DOHH2 (cell line): ENCODE results near the gene TMEM272.

Experiments
- H3F3A ChIP-seq: fragments of 200-600 bp; sonication (generic), shearing (Covaris generic); 2 replicates; pipeline ENCODE4 v1.6.0; 2016; ENCODE audit warnings: antibody characterized with exemption, mild to moderate bottlenecking; ENCODE audit not compliant: control insufficient read depth, insufficient read depth
- H3K27ac ChIP-seq: fragments of 200-600 bp; sonication (generic); 2 replicates; pipeline ENCODE4 v1.5.1; 2014; ENCODE audit warnings: low read depth, mild to moderate bottlenecking, low read length, moderate library complexity
- H3K27me3 ChIP-seq: fragments of 200-600 bp; sonication (generic); 2 replicates; pipeline ENCODE4 v1.6.1; 2014; ENCODE audit warnings: mild to moderate bottlenecking, low read length, mixed read lengths; ENCODE audit not compliant: control insufficient read depth
- H3K36me3 ChIP-seq: fragments of 200-600 bp; sonication (generic); 2 replicates; pipeline ENCODE4 v1.6.1; 2014; ENCODE audit warnings: mild to moderate bottlenecking, low read length, moderate library complexity, mixed read lengths; ENCODE audit not compliant: control insufficient read depth
- H3K4me1 ChIP-seq: fragments of 200-600 bp; sonication (generic); 2 replicates; pipeline ENCODE4 v1.6.1; 2014; ENCODE audit warnings: mild to moderate bottlenecking, low read length, mixed read lengths; ENCODE audit not compliant: control insufficient read depth
- H3K4me2 ChIP-seq: fragments of 200-600 bp; sonication (generic); 2 replicates; pipeline ENCODE4 v1.6.0; 2014; ENCODE audit warnings: mild to moderate bottlenecking, low read length, moderate library complexity
- H3K4me3 ChIP-seq: fragments of 200-600 bp; sonication (generic); 2 replicates; pipeline ENCODE4 v1.5.1; 2014; ENCODE audit warnings: mild to moderate bottlenecking, low read length, mixed read lengths
- H3K79me2 ChIP-seq: fragments of 200-600 bp; sonication (generic); 2 replicates; pipeline ENCODE4 v1.6.1; 2014; ENCODE audit warnings: mild to moderate bottlenecking, low read length, mixed read lengths; ENCODE audit not compliant: control insufficient read depth
- H3K9me2 ChIP-seq: fragments of 200-600 bp; sonication (generic); replicated peaks from 2 replicates; pipeline ENCODE4 v1.6.1; 2014; ENCODE audit warnings: mild to moderate bottlenecking, low read length, mixed read lengths; ENCODE audit not compliant: control insufficient read depth
- H3K9me3 ChIP-seq: fragments of 200-600 bp; sonication (generic); 2 replicates; pipeline ENCODE4 v1.6.1; 2014; ENCODE audit warnings: antibody characterized with exemption, low read length, mixed read lengths; ENCODE audit not compliant: control insufficient read depth, insufficient read depth
- H4K20me1 ChIP-seq: fragments of 200-600 bp; sonication (generic); 2 replicates; pipeline ENCODE4 v1.6.0; 2014; ENCODE audit warnings: low read depth, mild to moderate bottlenecking, antibody characterized with exemption, low read length, moderate library complexity; ENCODE audit not compliant: control insufficient read depth, insufficient read depth
- EZH2phosphoT487 ChIP-seq: fragments of 200-600 bp; sonication (generic); IDR thresholded peaks from 2 replicates; pipeline ENCODE4 v1.6.1; 2017; ENCODE audit warnings: borderline replicate concordance, mild to moderate bottlenecking, antibody characterized with exemption, low read length, moderate library complexity, mixed read lengths
- TF ChIP-seq, protein P1 (sequence below): fragments of 200-600 bp; sonication (generic); IDR thresholded peaks from one replicate; pipeline ENCODE4 v1.5.1; 2014; ENCODE audit warnings: antibody characterized with exemption, mild to moderate bottlenecking, low read depth, low read length; ENCODE audit not compliant: poor library complexity, severe bottlenecking

Gene TMEM272

DNA sequence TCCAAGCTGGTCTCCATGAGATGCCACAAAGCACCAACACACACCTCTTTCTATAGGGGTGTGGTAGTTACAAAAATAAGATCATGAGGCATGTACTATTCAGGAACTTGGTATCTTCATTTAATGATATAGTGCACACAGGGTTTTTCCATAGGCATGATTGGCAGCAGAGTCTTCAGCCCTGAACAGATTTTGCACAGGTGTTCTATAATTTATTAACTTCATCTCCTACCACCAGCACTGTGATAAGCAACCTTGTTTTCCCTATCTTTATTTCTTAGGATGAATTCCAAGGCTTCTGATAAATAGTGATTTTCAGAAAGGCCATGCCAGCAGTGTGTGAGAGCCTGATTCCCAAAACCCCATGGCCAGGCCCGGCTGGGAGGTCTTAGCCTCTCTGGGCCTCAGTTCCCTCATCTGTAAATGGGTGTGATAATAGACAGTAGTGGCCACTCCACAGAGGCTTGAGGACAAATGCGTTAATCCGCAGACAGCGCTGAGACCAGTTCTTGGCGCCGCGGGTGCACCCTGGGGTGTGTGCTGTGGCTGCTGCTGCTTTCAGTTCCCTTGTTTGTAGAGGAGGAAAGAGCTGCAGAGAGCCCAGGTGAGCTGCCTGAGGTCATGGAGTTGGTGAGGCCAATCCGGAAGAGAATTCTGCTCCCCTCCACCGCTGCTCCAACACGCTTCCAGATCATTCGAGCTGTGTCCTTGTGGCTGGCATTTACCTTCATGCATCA is 74.1 kb downstream of the TMEM272 start:
- Histone ChIP-seq H3K4me1 (no peaks in the 10 kb centered on the region), H3K36me3 (no peaks in the 10 kb centered on the region), H3K4me2 (no peak overlapping the region), H4K20me1 (no peaks in the 10 kb centered on the region), H3K27me3 (peaks cover 7% of the 10 kb centered on the region; the same call in 1 of the 2 replicates), H3K9me2 (no peaks in the 10 kb centered on the region), H3F3A (no peaks in the 10 kb centered on the region), H3K79me2 (no peaks in the 10 kb centered on the region), H3K9me3 (no peaks in the 10 kb centered on the region), H3K4me3 (no peak overlapping the region), H3K27ac (no peak overlapping the region)
- TF ChIP-seq, protein P1, sequence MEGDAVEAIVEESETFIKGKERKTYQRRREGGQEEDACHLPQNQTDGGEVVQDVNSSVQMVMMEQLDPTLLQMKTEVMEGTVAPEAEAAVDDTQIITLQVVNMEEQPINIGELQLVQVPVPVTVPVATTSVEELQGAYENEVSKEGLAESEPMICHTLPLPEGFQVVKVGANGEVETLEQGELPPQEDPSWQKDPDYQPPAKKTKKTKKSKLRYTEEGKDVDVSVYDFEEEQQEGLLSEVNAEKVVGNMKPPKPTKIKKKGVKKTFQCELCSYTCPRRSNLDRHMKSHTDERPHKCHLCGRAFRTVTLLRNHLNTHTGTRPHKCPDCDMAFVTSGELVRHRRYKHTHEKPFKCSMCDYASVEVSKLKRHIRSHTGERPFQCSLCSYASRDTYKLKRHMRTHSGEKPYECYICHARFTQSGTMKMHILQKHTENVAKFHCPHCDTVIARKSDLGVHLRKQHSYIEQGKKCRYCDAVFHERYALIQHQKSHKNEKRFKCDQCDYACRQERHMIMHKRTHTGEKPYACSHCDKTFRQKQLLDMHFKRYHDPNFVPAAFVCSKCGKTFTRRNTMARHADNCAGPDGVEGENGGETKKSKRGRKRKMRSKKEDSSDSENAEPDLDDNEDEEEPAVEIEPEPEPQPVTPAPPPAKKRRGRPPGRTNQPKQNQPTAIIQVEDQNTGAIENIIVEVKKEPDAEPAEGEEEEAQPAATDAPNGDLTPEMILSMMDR = no peak
- no peak for TF ChIP-seq EZH2phosphoT487

DNA sequence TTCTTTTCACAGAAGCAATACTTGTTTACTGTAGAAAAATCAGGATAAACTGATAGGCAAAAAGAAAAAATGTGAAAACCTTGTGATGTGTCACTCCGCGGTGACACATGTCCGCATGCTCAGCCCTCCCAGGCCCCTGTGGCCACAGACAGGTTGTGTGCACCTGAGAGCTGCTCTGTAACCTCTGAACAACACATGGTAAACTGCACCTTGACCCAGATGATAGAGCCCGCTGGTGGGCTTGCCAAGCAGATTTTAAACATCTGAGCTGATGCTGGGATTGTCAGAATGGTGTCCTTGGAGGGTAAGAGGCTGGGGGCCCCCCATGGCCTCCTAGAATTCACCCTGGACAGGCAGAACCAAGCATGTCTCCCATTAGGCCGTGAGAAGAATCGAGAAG is 74.8 kb downstream of the TMEM272 start:
- no peaks in the 10 kb centered on the region for H3F3A ChIP-seq
- no peaks in the 10 kb centered on the region for H3K36me3 ChIP-seq
- TF ChIP-seq, protein P1 = no peak
- TF ChIP-seq EZH2phosphoT487 = no peak
- H3K27me3 ChIP-seq = peaks cover 7% of the 10 kb centered on the region; the same call in 1 of the 2 replicates
- no peaks in the 10 kb centered on the region for H4K20me1 ChIP-seq
- no peak overlapping the region for H3K4me2 ChIP-seq
- H3K27ac ChIP-seq = no peak overlapping the region
- no peaks in the 10 kb centered on the region for H3K4me1 ChIP-seq
- H3K79me2 ChIP-seq = no peaks in the 10 kb centered on the region
- no peaks in the 10 kb centered on the region for H3K9me2 ChIP-seq
- no peaks in the 10 kb centered on the region for H3K9me3 ChIP-seq
- no peak overlapping the region for H3K4me3 ChIP-seq

DNA sequence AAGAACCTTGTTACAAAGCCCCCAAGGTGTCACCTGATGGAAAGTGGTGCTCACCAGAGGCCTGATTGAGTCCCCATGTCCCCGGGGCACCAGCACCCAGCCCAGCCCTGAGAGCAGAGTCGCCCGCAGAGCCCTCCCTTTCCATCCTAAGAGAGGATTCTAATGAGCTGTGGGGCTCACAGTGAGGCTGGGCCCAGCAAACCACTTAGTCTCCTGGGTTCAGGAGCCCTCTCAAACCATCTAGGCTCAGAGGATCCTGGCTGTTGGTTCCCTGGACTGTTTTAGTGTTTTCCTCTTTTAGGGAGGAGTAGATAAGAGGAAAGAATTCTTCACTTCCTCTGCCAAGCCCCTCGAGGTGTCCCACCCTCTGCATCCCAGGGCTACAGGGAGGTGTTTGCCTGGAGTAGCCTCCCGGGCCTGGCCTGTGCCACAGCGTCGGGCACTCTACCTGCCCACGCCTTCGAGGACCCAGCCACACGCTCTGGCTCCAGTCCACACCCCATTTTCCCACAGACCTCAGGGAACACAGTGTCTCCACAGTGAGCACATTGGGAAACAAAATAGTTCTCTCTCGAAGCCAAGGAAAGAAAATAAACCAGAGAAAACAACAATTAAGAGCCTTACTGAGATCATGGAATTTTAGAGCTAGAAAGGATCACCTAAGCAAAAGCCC is 75.4 kb downstream of the TMEM272 start:
- TF ChIP-seq EZH2phosphoT487 = no peak
- TF ChIP-seq, protein P1 = no peak
- Histone ChIP-seq H4K20me1 (no peaks in the 10 kb centered on the region), H3F3A (no peaks in the 10 kb centered on the region), H3K79me2 (no peaks in the 10 kb centered on the region), H3K9me2 (no peaks in the 10 kb centered on the region), H3K36me3 (no peaks in the 10 kb centered on the region), H3K27me3 (peaks cover 7% of the 10 kb centered on the region; the same call in 1 of the 2 replicates), H3K9me3 (no peaks in the 10 kb centered on the region), H3K4me3 (no peak overlapping the region), H3K4me1 (peaks cover 4% of the 10 kb centered on the region), H3K27ac (no peak overlapping the region), H3K4me2 (no peak overlapping the region)
